Liver (tissue), 9 donors: ENCODE results near the gene SLC13A1. TPM values are rescaled to one million over a fixed set of nuclear protein-coding genes. Genes with fewer than 3 reads are reported as not detected.

ENCODE experiments used
- DNase-seq: peaks from one replicate; pipeline ENCODE4 v3.0.0-alpha.2; 2017; ENCODE audit warnings: low spot score
- H3K27ac ChIP-seq, 2 donors: one replicate each; pipeline ENCODE4 v1.7.0; 2013; ENCODE audit warnings: inconsistent platforms in 2 of 2, low read length in 2 of 2, control low read depth in 1 of 2, low read depth in 1 of 2, mild to moderate bottlenecking in 1 of 2
- H3K27me3 ChIP-seq, 4 donors: one replicate each; pipeline versions ENCODE4 v1.6.1 to v1.7.0; 2013; ENCODE audit warnings: low read length in 3 of 4, inconsistent platforms in 1 of 4, mild to moderate bottlenecking in 1 of 4, moderate library complexity in 1 of 4; ENCODE audit not compliant: control insufficient read depth in 4 of 4, insufficient read depth in 4 of 4
- H3K36me3 ChIP-seq, 4 donors: one replicate each; pipeline versions ENCODE4 v1.6.1 to v1.7.0; 2013; ENCODE audit warnings: low read length in 3 of 4, mild to moderate bottlenecking in 3 of 4, low read depth in 1 of 4, moderate library complexity in 1 of 4; ENCODE audit not compliant: control insufficient read depth in 4 of 4, insufficient read depth in 3 of 4
- H3K4me1 ChIP-seq, 4 donors: one replicate each; pipeline versions ENCODE4 v1.6.1 to v1.7.0; 2013; ENCODE audit warnings: low read length in 3 of 4, mild to moderate bottlenecking in 3 of 4, moderate library complexity in 1 of 4; ENCODE audit not compliant: control insufficient read depth in 4 of 4, insufficient read depth in 4 of 4
- H3K4me3 ChIP-seq, 3 donors: one replicate each; pipeline versions ENCODE4 v1.6.1 to v1.7.0; 2013; ENCODE audit warnings: low read length in 3 of 3, control low read depth in 1 of 3, low read depth in 1 of 3, mild to moderate bottlenecking in 1 of 3
- H3K9ac ChIP-seq, 2 donors: one replicate each; pipeline ENCODE4 v1.7.0; 2013; ENCODE audit warnings: low read length in 2 of 2, mild to moderate bottlenecking in 2 of 2, moderate library complexity in 2 of 2, control low read depth in 1 of 2, low read depth in 1 of 2
- H3K9me3 ChIP-seq, 4 donors: one replicate each; pipeline versions ENCODE4 v1.6.1 to v1.7.0; 2013; ENCODE audit warnings: low read length in 3 of 4; ENCODE audit not compliant: control insufficient read depth in 4 of 4
- EGR1 ChIP-seq, 2 donors: IDR thresholded peaks; 2 replicates each; pipeline ENCODE4 v1.6.1; 2016 to 2018; ENCODE audit warnings: antibody characterized with exemption in 2 of 2, low read depth in 2 of 2
- FOXA1 ChIP-seq: IDR thresholded peaks from 2 replicates; pipeline ENCODE4 v1.6.1; 2016; ENCODE audit warnings: antibody characterized with exemption
- FOXA2 ChIP-seq: IDR thresholded peaks from 2 replicates; pipeline ENCODE4 v1.6.1; 2016; ENCODE audit warnings: antibody characterized with exemption
- GABPA ChIP-seq, 2 donors: IDR thresholded peaks in 1 of 2; conservative IDR thresholded peaks in 1 of 2; 2 replicates each; pipeline ENCODE4 v1.6.1; 2016; ENCODE audit warnings: antibody characterized with exemption in 2 of 2, mild to moderate bottlenecking in 1 of 2, moderate library complexity in 1 of 2
- HNF4A ChIP-seq, 2 donors: conservative IDR thresholded peaks; 2 replicates each; pipeline ENCODE4 v1.6.1; 2016; ENCODE audit warnings: antibody characterized with exemption in 2 of 2, mild to moderate bottlenecking in 2 of 2
- HNF4G ChIP-seq: IDR thresholded peaks from 2 replicates; pipeline ENCODE4 v1.6.1; 2016; ENCODE audit warnings: antibody characterized with exemption
- JUND ChIP-seq, 2 donors: IDR thresholded peaks; 2 replicates each; pipeline ENCODE4 v1.6.1; 2016; ENCODE audit warnings: antibody characterized with exemption in 2 of 2
- MAX ChIP-seq: IDR thresholded peaks from 2 replicates; pipeline ENCODE4 v1.6.1; 2016; ENCODE audit warnings: antibody characterized with exemption
- NR2F2 ChIP-seq: IDR thresholded peaks from 2 replicates; pipeline ENCODE4 v1.6.1; 2016; ENCODE audit warnings: antibody characterized with exemption
- RAD21 ChIP-seq, 2 donors: IDR thresholded peaks; 2 replicates each; pipeline ENCODE4 v1.6.1; 2016; ENCODE audit warnings: antibody characterized with exemption in 2 of 2, mild to moderate bottlenecking in 2 of 2
- REST ChIP-seq: IDR thresholded peaks from 2 replicates; pipeline ENCODE4 v1.6.1; 2016; ENCODE audit warnings: antibody characterized with exemption, mild to moderate bottlenecking
- RXRA ChIP-seq, 2 donors: IDR thresholded peaks; 2 replicates each; pipeline ENCODE4 v1.6.1; 2017 to 2018; ENCODE audit warnings: antibody characterized with exemption in 2 of 2, mild to moderate bottlenecking in 1 of 2
- SP1 ChIP-seq: IDR thresholded peaks from 2 replicates; pipeline ENCODE4 v1.6.1; 2018; ENCODE audit warnings: antibody characterized with exemption, mild to moderate bottlenecking
- YY1 ChIP-seq: IDR thresholded peaks from 2 replicates; pipeline ENCODE4 v1.6.1; 2016; ENCODE audit warnings: antibody characterized with exemption, mild to moderate bottlenecking
- WGBS: extraction: QIAGEN DNeasy Blood & Tissue Kit; methylation state at CpG from one replicate; pipeline ENCODE4 v1.1.7; 2013; 5-methylcytosine and 5-hydroxymethylcytosine counted together
- polyA plus RNA-seq, 2 donors: library from polyadenylated mRNA; stranded (reverse) in 1 of 2; unstranded in 1 of 2; fragments of 200-250 nt in 1 of 2; fragments of >200 nt in 1 of 2; fragmentation: Nextera tagmentation in 1 of 2; extraction: Ambion mirVana in 1 of 2; gene quantifications; one replicate each; pipeline versions ENCODE4 v1.2.1 to v1.2.3, GENCODE V29; 2013 to 2015
- total RNA-seq, 2 donors: library from RNA; depleted of rRNA; stranded (reverse); fragments of >200 nt; gene quantifications; one replicate each; pipeline ENCODE4 v1.2.3, GENCODE V29; 2014
- TF ChIP-seq, protein P1 (sequence below): fragments of 150-350 bp; IDR thresholded peaks from 2 replicates; pipeline ENCODE4 v1.5.1; 2017; ENCODE audit warnings: improper control_type of control experiment, low read depth, low read length; ENCODE audit not compliant: missing input control
- TF ChIP-seq, protein P2 (sequence below): IDR thresholded peaks from 2 replicates; pipeline ENCODE4 v1.6.1; 2016; ENCODE audit warnings: antibody characterized with exemption
- TF ChIP-seq, protein P3 (sequence below): IDR thresholded peaks from 2 replicates; pipeline ENCODE4 v1.6.1; 2016; ENCODE audit warnings: antibody characterized with exemption
- donor health status: healthy.
- donor health status: healthy.
- donor health status: healthy.
- donor health status: healthy.
- donor health status: healthy.

The SLC13A1 gene
- total and polyA plus RNA-seq, 4 donors = not detected

- H3K9ac ChIP-seq = no peak overlapping the region
- H3K27ac ChIP-seq = no peak overlapping the region
- TF ChIP-seq YY1 = no peak
- no peak for TF ChIP-seq NR2F2
- TF ChIP-seq FOXA1 = no peak
- TF ChIP-seq, protein P1, sequence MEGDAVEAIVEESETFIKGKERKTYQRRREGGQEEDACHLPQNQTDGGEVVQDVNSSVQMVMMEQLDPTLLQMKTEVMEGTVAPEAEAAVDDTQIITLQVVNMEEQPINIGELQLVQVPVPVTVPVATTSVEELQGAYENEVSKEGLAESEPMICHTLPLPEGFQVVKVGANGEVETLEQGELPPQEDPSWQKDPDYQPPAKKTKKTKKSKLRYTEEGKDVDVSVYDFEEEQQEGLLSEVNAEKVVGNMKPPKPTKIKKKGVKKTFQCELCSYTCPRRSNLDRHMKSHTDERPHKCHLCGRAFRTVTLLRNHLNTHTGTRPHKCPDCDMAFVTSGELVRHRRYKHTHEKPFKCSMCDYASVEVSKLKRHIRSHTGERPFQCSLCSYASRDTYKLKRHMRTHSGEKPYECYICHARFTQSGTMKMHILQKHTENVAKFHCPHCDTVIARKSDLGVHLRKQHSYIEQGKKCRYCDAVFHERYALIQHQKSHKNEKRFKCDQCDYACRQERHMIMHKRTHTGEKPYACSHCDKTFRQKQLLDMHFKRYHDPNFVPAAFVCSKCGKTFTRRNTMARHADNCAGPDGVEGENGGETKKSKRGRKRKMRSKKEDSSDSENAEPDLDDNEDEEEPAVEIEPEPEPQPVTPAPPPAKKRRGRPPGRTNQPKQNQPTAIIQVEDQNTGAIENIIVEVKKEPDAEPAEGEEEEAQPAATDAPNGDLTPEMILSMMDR = no peak
- no peak for TF ChIP-seq GABPA (IDR thresholded peaks at IDR 0.05 in 1 of 2, conservative IDR thresholded peaks at IDR 0.05 in 1 of 2)
- TF ChIP-seq, protein P2, sequence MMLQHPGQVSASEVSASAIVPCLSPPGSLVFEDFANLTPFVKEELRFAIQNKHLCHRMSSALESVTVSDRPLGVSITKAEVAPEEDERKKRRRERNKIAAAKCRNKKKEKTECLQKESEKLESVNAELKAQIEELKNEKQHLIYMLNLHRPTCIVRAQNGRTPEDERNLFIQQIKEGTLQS = no peak
- no peak for TF ChIP-seq HNF4G
- no peak for TF ChIP-seq FOXA2
- TF ChIP-seq EGR1 (IDR thresholded peaks at IDR 0.05; ENCODE audit: low read depth in 2 of 2) = no peak
- no peak for TF ChIP-seq MAX
- TF ChIP-seq RAD21 (IDR thresholded peaks at IDR 0.05) = no peak
- no peak for TF ChIP-seq SP1
- no peak for TF ChIP-seq RXRA (IDR thresholded peaks at IDR 0.05)
- TF ChIP-seq HNF4A (conservative IDR thresholded peaks at IDR 0.05) = no peak
- TF ChIP-seq REST = no peak
- DNase-seq = no peak
- H3K27me3 ChIP-seq = peaks cover 0 to under 1% (median 0%) of the 10 kb centered on the region in 4 donors
- 70% methylated on average over 4 of the region's 4 CpGs for WGBS
- H3K4me3 ChIP-seq = no peak overlapping the region
- H3K36me3 ChIP-seq = no peaks in the 10 kb centered on the region
- H3K4me1 ChIP-seq = no peaks in the 10 kb centered on the region
- no peaks in the 10 kb centered on the region for H3K9me3 ChIP-seq
Measured at GRCh38 chr7:123231021-123232000, 31.5 kb upstream of the SLC13A1 start.

DNA sequence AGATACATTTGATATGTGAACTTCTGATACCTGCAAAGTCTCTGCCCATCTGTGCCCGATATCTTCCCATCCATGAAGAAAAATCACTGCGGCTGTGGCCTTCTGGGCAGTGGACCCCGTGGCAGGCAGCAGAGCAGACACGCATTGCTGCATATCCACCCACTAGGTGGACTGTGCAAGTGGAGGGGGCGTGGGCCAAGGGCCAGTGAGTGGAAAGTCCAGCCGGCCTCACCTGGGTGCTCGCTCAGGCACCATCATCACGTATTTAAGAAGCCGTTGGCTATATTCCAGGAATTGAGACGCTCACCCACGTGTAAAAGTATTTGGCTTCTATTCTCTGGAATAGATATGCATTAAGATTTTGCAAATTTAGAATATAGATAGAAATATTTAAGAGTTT is 30.8 kb upstream of the SLC13A1 start:
- no peak for DNase-seq
- H3K27me3 ChIP-seq = peaks cover 0 to 3% (median 0%) of the 10 kb centered on the region in 4 donors
- H3K9me3 ChIP-seq = no peaks in the 10 kb centered on the region
- no peak overlapping the region for H3K27ac ChIP-seq
- no peaks in the 10 kb centered on the region for H3K36me3 ChIP-seq
- no peak for TF ChIP-seq GABPA (IDR thresholded peaks at IDR 0.05 in 1 of 2, conservative IDR thresholded peaks at IDR 0.05 in 1 of 2)
- no peak for TF ChIP-seq FOXA1
- no peak for TF ChIP-seq JUND (IDR thresholded peaks at IDR 0.05)
- TF ChIP-seq, protein P3, sequence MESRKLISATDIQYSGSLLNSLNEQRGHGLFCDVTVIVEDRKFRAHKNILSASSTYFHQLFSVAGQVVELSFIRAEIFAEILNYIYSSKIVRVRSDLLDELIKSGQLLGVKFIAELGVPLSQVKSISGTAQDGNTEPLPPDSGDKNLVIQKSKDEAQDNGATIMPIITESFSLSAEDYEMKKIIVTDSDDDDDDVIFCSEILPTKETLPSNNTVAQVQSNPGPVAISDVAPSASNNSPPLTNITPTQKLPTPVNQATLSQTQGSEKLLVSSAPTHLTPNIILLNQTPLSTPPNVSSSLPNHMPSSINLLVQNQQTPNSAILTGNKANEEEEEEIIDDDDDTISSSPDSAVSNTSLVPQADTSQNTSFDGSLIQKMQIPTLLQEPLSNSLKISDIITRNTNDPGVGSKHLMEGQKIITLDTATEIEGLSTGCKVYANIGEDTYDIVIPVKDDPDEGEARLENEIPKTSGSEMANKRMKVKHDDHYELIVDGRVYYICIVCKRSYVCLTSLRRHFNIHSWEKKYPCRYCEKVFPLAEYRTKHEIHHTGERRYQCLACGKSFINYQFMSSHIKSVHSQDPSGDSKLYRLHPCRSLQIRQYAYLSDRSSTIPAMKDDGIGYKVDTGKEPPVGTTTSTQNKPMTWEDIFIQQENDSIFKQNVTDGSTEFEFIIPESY = no peak
- TF ChIP-seq, protein P2 = no peak
- TF ChIP-seq RXRA (IDR thresholded peaks at IDR 0.05) = no peak
- TF ChIP-seq SP1 = no peak
- TF ChIP-seq FOXA2 = no peak
- no peak for TF ChIP-seq HNF4G
- H3K4me1 ChIP-seq = no peaks in the 10 kb centered on the region
- WGBS = 84% methylated on average over 11 of the region's 11 CpGs
- H3K4me3 ChIP-seq = no peak overlapping the region
- H3K9ac ChIP-seq = no peak overlapping the region
